GM21390 (cell line): Measurements from ENCODE around the gene THG1L.
A peak's percentile ranks its signal among the peaks of the same experiment; 100 is the strongest.

Source experiments
- ATAC-seq: cut with Tn5 transposase; IDR thresholded peaks from one replicate; pipeline ENCODE4 v1.9.1; 2021; ENCODE audit not compliant: unreplicated experiment

The THG1L gene

GRCh38 chr5:157750320-157750719 lies 19.1 kb downstream of the THG1L start:
- ATAC-seq, result no peak

GRCh38 chr5:157756122-157756521 lies 24.9 kb downstream of the THG1L start:
- no peak for ATAC-seq

GRCh38 chr5:157758706-157759105 lies 27.5 kb downstream of the THG1L start:
- ATAC-seq, result no peak

GRCh38 chr5:157761690-157762621 lies 30.7 kb downstream of the THG1L start:
- peak; percentile 81 for ATAC-seq

GRCh38 chr5:157764531-157764930 lies 33.3 kb downstream of the THG1L start:
- no peak for ATAC-seq

GRCh38 chr5:157766442-157766841 lies 35.2 kb downstream of the THG1L start:
- no peak for ATAC-seq

- ATAC-seq, result no peak
These were observed 35.7 kb downstream of the THG1L start for GRCh38 chr5:157766902-157767301.

- ATAC-seq, result no peak
These were observed 36.5 kb downstream of the THG1L start for GRCh38 chr5:157767689-157768088.

GRCh38 chr5:157770665-157771064 lies 39.4 kb downstream of the THG1L start:
- no peak for ATAC-seq

- ATAC-seq, result no peak
These were observed 40.9 kb downstream of the THG1L start for GRCh38 chr5:157772127-157772526.

- no peak for ATAC-seq
These were observed 47.0 kb downstream of the THG1L start for GRCh38 chr5:157778121-157778805.

- no peak for ATAC-seq
These were observed 48.0 kb downstream of the THG1L start for GRCh38 chr5:157779221-157779620.

- ATAC-seq, result no peak
These were observed 54.6 kb downstream of the THG1L start for GRCh38 chr5:157785801-157786200.
